Measurements from ENCODE around the gene C17orf58. TPM values are rescaled to one million over a fixed set of nuclear protein-coding genes. Genes with fewer than 3 reads are reported as not detected.
A peak's percentile ranks its signal among the peaks of the same experiment; 100 is the strongest.
"Not testable (repeated sequence)": the region's sequence is repeated elsewhere in the genome, so short reads cannot be mapped to it uniquely, and the experiment has no call there.

C17orf58 gene
- total RNA-seq (2021) (12.5 and 17.4 TPM in 2 replicates), Bru-seq, nascent RNA (percentile 54 among the genes with signal in this experiment), BruChase-seq, experiment 1, labeled RNA remaining after a 2-hour chase (percentile 63 among the genes with signal in this experiment), BruChase-seq, experiment 2, labeled RNA remaining after a 6-hour chase (percentile 66 among the genes with signal in this experiment)
- long read RNA-seq, transcript C17orf58-202 (3 exons, 1,082 nt), result major isoform, 14 of 32 reads
- long read RNA-seq, transcript C17orf58-203 (2 exons, 1,654 nt), result minor isoform, 5 of 32 reads
- long read RNA-seq, partial matches to known transcripts, result 6 of 32 reads
- long read RNA-seq, other reads (novel, unspliced or antisense), result 5 of 32 reads

- POLR2A ChIA-PET (ENCODE audit: low non-redundant PET); H3K27ac ChIP-seq (ENCODE audit: low read depth, low read length, poor library complexity, severe bottlenecking); H3K27me3 ChIP-seq (replicated peaks; ENCODE audit: insufficient read depth, low read depth, low read length, poor library complexity); BruUV-seq (replicated peaks); H3K36me3 ChIP-seq (ENCODE audit: insufficient read depth, low read length, poor library complexity, severe bottlenecking); H3K9me3 ChIP-seq (ENCODE audit: low read depth, low read length, poor library complexity, severe bottlenecking); H3K4me1 ChIP-seq (ENCODE audit: insufficient read depth, low read length, poor library complexity, severe bottlenecking); intact Hi-C loops (cut with micrococcal nuclease; ENCODE audit: unreplicated experiment); DNase-seq (ENCODE audit: low spot score): not testable (repeated sequence)
- H3K4me3 ChIP-seq (ENCODE audit: low read depth, low read length, poor library complexity, severe bottlenecking), result peak within 1 kb of the TSS; percentile 59
- CTCF ChIA-PET, result interaction anchor here (0.9 kb wide), 1 partner anchor 23 kb away, joined by 3 read pairs; no protein-coding TSS in a partner anchor
Observed at GRCh38 chr17:67996301-67997171, at the start of gene C17orf58. Gene C17orf58 (minus strand): TSS chr17:67996469. CDS start chr17:67996198, 271 bp downstream.

- ChIA-PET POLR2A (ENCODE audit: low non-redundant PET) (no interaction called here), CTCF (interaction anchor here (0.6 kb wide), 1 partner anchor 116 kb away, joined by 5 read pairs; no protein-coding TSS in a partner anchor)
- intact Hi-C loops (cut with micrococcal nuclease; ENCODE audit: unreplicated experiment), result no loop called here
- Histone ChIP-seq H3K27me3 (replicated peaks; ENCODE audit: insufficient read depth, low read depth, low read length, poor library complexity) (no peaks in the 10 kb centered on the region), H3K4me3 (ENCODE audit: low read depth, low read length, poor library complexity, severe bottlenecking) (peak overlapping the region; percentile 95), H3K27ac (ENCODE audit: low read depth, low read length, poor library complexity, severe bottlenecking) (peak overlapping the region; percentile 98), H3K9me3 (ENCODE audit: low read depth, low read length, poor library complexity, severe bottlenecking) (no peaks in the 10 kb centered on the region), H3K36me3 (ENCODE audit: insufficient read depth, low read length, poor library complexity, severe bottlenecking) (peaks cover 49% of the 10 kb centered on the region), H3K4me1 (ENCODE audit: insufficient read depth, low read length, poor library complexity, severe bottlenecking) (peaks cover 26% of the 10 kb centered on the region)
- BruUV-seq (replicated peaks), result TSS peak; percentile 61
- no peak for TF ChIP-seq EZH2 (IDR thresholded peaks at IDR 0.05; ENCODE audit: borderline replicate concordance, low read depth, low read length, poor library complexity, severe bottlenecking)
- no peak for TF ChIP-seq CTCF (conservative IDR thresholded peaks at IDR 0.05; ENCODE audit: low read depth, low read length)
- no peak for DNase-seq (ENCODE audit: low spot score)
Observed at GRCh38 chr17:68036304-68037147, 40.3 kb upstream of the C17orf58 start.

GRCh38 chr17:68035523-68036303 lies 39.4 kb upstream of the C17orf58 start, which contains the start of gene KPNA2:
Gene KPNA2 (plus strand): TSS chr17:68035735. CDS start chr17:68037133, 1,398 bp downstream.
- Histone ChIP-seq H3K4me1 (ENCODE audit: insufficient read depth, low read length, poor library complexity, severe bottlenecking) (peaks cover 26% of the 10 kb centered on the region), H3K4me3 (ENCODE audit: low read depth, low read length, poor library complexity, severe bottlenecking) (peak within 1 kb of the TSS; percentile 95), H3K9me3 (ENCODE audit: low read depth, low read length, poor library complexity, severe bottlenecking) (no peaks in the 10 kb centered on the region), H3K27me3 (replicated peaks; ENCODE audit: insufficient read depth, low read depth, low read length, poor library complexity) (no peaks in the 10 kb centered on the region), H3K36me3 (ENCODE audit: insufficient read depth, low read length, poor library complexity, severe bottlenecking) (peaks cover 40% of the 10 kb centered on the region), H3K27ac (ENCODE audit: low read depth, low read length, poor library complexity, severe bottlenecking) (peak within 1 kb of the TSS; percentile 98)
- no peak for TF ChIP-seq EZH2 (IDR thresholded peaks at IDR 0.05; ENCODE audit: borderline replicate concordance, low read depth, low read length, poor library complexity, severe bottlenecking)
- no peak for TF ChIP-seq CTCF (conservative IDR thresholded peaks at IDR 0.05; ENCODE audit: low read depth, low read length)
- ChIA-PET CTCF (interaction anchor here (0.6 kb wide), 1 partner anchor 115 kb away, joined by 5 read pairs; no protein-coding TSS in a partner anchor), POLR2A (ENCODE audit: low non-redundant PET) (interaction anchor here (0.6 to 0.9 kb wide), 4 partner anchors 14 to 150 kb away, joined by 3 to 9 read pairs (median 4); no protein-coding TSS in a partner anchor)
- BruUV-seq (replicated peaks), result TSS peak; percentile 75
- DNase-seq (ENCODE audit: low spot score), result peak; percentile 98
- intact Hi-C loops (cut with micrococcal nuclease; ENCODE audit: unreplicated experiment), result loop anchor here (1.0 kb wide), 1 partner anchor 15 kb away; no protein-coding TSS in a partner anchor
